GM21717 (cell line): ENCODE results near the gene PALLD.

ENCODE experiments used
- ATAC-seq: cut with Tn5 transposase; IDR thresholded peaks from one replicate; pipeline ENCODE4 v1.9.1; 2021; ENCODE audit warnings: mild to moderate bottlenecking, moderate library complexity; ENCODE audit not compliant: unreplicated experiment

Gene PALLD

DNA sequence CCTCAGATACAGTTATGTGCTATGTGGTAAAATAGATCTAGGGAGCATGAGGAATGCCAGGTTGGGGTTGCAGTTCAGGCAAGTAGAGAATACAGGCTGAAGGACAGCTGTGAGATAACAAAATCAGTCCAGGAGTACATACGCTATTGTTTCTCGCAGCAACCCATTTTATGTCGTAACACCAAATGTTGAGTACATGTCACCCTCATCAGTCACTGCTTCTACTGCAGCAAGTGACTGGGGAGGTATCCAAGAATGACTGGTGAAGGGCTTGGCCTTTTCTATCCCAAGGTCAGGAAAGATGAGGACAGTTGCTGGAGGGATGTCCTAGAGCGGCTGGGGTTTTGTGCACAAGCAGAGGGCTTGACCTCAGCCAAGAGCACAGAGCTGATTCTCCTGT is 341.1 kb downstream of the PALLD start:
- ATAC-seq, result no peak

DNA sequence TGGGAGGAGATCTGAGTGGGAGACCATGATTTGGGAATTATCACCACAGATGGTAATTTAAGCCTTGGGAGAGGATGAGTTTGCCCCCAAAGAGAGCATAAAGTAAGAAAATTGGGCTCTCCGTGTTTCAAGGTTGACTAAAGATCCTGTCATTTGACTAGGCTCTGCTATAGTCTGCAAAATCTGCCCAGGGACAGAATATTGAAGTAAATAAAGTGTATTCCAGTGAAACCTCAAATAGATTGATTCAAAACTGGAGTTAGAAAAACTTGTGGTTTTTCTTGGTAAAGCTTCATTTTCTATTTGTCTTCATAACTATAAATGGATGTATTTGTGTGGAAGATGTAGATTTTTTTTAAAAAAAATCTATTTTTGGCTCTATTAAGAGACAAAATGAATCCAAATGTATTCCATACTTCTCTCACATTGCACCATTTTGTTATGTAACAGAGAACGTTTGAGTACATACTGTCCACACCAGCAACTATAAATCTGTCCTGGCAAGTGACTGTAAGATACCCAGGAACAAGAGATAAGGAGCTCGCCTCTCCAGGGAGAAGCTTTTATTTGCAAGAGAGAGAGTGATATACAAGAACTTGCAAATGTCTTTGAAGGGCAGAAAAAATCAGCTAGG is 343.0 kb downstream of the PALLD start:
- no peak for ATAC-seq

GRCh38 chr4:168840392-168840763 is 343.5 kb downstream of the PALLD start:
- no peak for ATAC-seq

DNA sequence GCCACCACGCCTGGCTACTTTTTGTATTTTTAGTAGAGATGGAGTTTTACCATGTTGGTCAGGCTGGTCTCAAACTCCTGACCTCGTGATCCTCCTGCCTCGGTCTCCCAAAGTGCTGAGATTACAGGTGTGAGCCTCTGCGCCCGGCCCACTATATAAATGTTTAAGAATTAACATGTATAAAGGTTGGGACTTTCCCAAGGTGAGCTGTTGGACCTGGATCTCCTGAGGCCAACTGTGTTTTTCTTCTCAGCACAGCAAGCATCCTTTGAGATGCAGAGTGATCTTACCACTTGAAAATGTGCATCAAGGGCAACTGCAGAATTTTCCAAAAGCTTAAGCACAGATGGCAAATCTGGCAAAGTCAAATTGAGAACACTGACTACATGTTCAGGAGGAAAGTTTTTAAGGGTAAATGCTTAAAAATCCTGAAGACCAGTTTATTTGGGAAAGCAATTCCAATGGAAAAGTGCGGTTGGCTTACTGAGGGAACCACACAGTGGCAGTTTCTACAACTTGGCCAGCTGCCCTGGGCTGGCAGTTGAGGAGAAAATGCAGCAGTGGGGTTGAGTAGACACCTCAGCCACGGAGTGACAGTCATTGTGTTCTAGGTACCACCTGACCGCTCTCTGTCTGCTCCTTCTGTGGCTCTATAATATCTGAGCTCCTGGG is 344.3 kb downstream of the PALLD start:
- no peak for ATAC-seq

GRCh38 chr4:168841672-168842019 is 344.8 kb downstream of the PALLD start:
- ATAC-seq, result no peak

DNA sequence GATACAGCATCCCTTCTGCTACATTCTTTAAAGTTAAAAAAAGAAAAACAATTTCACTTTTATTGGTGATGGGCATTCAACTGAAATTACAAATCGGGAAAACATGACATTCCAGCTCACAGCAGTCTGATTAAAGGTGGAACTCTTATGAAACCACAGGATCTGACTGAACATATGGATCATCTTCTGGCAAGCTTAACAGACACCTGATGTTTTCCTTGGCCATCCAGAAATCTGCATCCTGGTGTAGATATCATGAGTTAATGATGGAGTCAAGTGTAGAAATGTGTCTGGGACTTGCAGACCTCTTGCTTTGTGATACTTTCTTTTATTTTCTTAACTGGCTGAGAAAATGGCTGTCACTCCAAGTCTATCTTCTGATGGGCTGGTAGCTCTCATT is 345.3 kb downstream of the PALLD start:
- no peak for ATAC-seq

DNA sequence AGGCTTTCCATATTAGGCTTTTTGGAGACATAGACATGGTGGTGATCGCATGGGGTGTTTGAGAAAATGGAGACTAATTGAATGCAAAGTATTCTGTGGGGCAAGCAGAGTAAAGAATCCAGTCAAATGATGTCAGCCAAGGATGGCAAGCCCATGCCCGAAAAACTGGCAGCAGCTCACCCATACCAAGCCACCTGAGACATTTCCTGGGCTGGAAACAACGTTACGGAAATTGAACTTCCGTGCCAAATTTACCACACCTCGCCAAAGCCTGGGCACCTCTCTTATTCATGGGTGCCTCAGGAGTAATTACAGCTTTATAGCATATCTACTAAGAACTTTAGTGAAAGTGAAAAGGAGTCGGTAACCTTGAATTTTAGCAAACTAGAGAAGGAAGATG is 346.8 kb downstream of the PALLD start:
- ATAC-seq, result no peak

DNA sequence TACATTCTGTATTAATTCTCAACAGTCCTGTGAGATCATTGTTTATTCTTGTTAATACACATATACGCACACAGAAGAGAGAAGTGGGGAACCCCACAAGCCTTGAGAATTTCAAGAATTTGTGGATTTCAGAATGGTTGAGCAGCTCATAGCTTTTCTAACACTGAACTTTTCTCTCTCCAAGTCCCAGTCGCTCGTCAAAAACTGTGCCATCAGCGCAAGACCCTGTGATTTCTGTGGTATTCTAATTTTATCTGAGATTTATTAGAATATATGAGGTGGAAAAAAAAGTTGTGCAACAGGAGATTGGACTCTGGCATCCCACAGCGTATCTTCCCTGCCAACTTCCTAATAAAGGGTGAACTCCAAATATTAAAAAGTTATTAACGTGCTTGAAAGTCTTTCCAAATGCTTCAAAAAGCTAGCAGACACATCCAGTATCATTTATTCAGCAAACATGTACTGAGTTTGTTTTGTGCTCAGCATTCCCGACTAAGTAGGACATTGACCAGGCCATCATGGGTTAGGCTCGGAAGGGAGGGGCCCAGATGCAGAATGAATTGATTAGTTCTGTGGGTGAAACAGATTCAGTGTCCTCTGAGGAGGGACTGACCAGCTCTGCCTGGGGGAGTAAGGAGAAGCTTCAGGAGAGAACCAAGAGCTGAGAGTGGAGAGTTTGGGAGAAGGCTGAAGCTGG is 347.6 kb downstream of the PALLD start:
- no peak for ATAC-seq

DNA sequence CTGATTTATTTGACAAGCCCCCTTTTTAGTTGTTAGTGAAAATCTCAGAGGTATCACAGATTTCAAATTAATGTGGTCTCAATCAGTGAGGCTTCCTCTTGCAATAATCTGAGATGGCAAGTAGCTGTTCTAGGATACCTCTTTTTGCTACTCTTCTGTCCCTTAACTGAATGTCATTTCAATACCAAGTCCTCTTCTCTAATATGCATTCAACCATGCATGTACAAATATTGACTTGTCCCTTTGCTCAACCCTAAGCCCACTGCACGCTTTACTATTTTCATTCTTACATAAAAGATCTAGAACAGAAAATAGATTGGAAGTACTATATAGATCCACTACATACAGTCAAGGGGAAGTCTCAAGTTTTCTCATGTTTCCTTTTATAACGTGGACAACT is 349.0 kb downstream of the PALLD start:
- no peak for ATAC-seq

GRCh38 chr4:168846414-168846813 is 349.6 kb downstream of the PALLD start:
- ATAC-seq, result no peak

DNA sequence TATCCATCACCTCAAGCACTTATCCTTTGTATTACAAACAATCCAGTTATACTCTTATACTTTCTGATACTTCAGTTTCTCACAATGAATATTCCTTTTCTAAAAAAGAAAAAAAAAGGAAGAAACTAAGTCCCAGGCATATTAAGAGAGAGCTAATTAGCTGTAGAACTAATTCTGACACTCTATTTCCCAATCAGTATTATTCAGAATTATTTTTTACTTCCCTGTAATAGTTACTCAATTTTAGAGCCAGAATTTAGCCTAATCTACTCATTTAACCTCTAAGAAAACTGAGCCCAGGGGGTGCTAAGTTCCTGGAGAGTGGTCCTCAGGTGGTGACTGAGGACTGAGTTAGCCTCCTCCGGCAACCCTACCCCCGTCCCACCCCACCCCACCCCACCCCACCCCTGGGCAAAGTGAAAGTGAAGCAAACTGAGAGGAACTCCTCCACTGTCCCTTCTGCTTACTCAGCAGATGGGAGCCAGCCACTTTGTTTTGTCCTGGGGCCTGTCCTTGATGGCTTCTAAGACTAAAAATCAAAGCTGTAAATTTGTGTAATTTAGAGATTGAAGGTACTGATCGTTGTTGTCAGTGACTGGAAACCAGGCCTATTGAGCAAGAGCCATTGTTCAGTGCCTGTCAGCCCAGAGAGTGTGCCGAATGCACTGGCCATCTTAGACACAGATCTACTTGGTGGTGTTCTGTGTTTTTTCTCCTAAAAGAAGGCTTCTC is 351.1 kb downstream of the PALLD start:
- no peak for ATAC-seq

DNA sequence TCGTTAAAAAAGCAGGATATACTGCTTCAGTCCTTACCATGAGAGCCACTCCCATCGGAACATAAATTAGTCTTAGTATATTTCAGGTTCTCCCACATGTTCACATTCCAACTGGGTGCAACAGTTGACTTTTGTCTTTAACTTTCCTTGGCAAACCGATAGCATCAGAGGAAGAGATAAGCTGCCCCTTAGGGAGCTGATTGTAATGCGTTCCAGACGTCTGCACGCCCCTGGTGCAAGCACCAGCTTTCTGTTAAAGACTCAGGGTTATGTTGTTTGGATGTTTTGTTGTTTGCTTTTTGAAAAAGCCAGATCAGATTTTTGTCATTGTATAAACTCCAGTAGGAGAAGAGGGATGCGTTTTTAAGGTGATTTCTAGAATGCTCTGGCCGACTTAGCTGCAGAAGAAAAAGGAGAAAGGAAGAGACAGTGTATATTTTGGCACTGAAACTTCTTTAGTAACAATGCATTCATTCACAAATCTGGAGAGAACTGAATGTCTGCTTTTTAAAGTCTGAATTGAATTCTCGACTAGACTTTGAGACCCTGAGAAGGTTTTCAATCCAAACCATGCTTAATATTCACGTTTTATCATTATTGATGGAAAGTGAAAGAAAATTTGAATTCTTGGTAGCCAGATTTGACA is 352.3 kb downstream of the PALLD start:
- no peak for ATAC-seq

DNA sequence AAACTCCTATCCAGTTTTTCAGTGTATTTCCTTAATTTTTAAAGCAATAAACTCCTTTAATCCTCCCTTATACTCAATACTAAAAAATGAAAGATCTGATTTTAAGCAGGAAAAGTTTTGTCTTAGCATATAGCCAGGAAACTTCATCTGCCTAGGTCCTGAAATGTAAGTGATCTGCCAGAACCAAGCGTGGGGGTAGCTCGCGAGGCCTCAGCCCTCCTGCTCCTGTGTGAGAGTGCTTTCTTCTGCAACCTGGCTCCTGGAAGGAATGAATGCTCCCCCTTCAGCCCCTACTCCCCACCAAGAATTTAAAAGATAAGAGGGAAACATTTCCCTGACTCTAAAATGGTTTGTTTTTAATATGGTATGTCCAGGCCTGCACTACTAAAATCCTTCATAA is 353.1 kb downstream of the PALLD start:
- ATAC-seq, result no peak

DNA sequence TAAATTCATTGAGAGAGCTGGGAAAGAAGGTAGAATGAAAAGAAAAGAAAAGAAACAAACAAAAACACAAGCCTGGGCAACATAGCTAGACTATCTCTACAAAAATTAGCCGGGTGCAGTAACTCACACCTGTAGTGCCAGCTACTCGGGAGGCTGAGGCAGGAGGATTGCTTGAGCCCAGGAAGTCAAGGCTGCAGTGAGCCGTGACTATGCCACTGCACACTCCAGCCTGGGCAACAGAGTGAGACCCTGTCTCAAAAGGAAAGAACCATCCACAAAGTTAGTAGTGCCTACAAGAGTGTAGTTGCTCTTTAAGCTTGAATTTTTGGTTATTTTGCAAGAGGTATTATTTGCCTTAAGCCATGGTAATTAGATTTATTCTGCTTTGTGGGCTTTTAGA is 355.5 kb downstream of the PALLD start:
- ATAC-seq, result no peak

DNA sequence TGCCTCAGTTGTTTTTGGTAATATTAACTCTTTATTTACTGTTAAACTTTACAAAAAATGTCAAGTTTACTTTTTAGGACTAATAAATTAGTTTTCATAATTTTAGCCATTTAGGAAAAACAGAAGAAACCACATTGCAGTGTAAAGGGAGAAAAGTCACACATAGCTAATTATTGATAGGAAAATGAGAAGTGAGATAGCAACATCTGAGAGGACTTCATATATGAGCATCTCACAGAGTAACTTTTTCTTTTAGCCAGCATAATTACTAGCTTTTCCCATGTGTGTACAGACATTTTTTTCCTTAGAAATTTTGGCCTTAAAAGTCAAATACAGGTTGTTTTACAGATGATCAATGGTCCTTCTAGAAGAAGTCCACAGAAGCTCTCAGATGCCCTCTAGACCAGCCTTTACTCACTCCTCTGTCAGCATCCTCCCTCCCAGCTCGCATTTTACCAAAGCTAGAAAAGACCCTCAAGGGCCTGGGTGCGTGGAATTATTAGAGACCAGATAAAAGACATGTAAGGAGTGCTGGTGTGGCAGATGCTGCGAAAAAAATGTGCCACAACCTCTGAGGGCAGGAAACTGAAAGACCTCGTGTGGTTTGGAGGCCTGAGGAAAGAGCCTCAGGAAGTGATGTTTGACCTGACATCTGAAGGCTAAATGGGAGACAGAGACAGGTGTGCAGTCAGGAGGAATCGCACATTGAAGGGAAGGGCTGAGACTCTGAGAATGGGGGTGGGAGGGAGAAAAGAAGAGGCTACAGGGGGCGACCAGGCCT is 356.3 kb downstream of the PALLD start:
- peak; percentile 58 for ATAC-seq

GRCh38 chr4:168853770-168854169 is 356.9 kb downstream of the PALLD start:
- peak; percentile 91 for ATAC-seq

DNA sequence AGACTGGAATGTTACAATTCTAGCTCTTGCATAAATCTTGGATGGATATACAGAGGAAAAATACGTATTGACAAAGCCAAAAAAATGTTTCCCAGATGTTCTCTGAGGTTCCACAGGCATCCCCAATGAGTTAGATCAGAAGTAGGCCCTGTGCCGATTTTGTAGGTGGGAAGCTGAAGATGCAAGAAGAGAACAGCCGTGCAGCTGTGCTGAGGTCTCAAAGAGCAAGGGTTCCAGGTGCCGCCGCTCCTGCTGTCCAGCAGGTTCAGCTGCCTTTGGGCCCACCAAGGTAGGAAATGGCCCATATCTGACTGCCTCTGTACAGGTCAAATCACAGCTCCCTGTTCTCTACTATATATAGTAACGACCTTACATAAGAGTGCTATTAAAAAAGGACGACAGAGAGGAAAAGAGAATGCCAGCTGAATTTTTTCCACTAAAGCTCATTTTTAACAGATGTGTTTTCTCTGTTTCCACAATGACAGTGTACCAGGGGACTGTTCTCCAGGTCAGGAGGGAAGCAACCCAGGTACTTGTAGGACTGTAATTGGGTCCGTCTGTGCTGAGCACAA is 357.6 kb downstream of the PALLD start:
- ATAC-seq, result no peak

GRCh38 chr4:168856312-168856711 is 359.5 kb downstream of the PALLD start:
- no peak for ATAC-seq

- ATAC-seq, result no peak
These were observed 360.2 kb downstream of the PALLD start for GRCh38 chr4:168857009-168857408.
